NT2/D1 (cell line): ENCODE results near the gene KRTAP23-1.

Experiments
- DNase-seq: peaks from one replicate; pipeline ENCODE4 v3.0.0-alpha.2; 2011; ENCODE audit warnings: low read depth, low spot score
- H3K27me3 ChIP-seq: 2 replicates; pipeline ENCODE4 v1.6.0; 2011; ENCODE audit warnings: mild to moderate bottlenecking; ENCODE audit not compliant: insufficient read length, insufficient read depth
- H3K36me3 ChIP-seq: 2 replicates; pipeline ENCODE4 v1.6.1; 2011; ENCODE audit warnings: mild to moderate bottlenecking, low read length, mixed read lengths; ENCODE audit not compliant: insufficient read depth, insufficient read length
- H3K4me1 ChIP-seq: 2 replicates; pipeline ENCODE4 v1.5.1; 2011; ENCODE audit not compliant: insufficient read depth, insufficient read length
- H3K4me3 ChIP-seq: 2 replicates; pipeline ENCODE4 v1.5.1; 2011; ENCODE audit warnings: low read depth; ENCODE audit not compliant: insufficient read length
- H3K9ac ChIP-seq: 2 replicates; pipeline ENCODE4 v1.6.0; 2011; ENCODE audit warnings: low read depth; ENCODE audit not compliant: insufficient read length
- H3K9me3 ChIP-seq: 2 replicates; pipeline ENCODE4 v1.5.1; 2011; ENCODE audit warnings: mild to moderate bottlenecking, low read length; ENCODE audit not compliant: insufficient read depth
- SUZ12 ChIP-seq: IDR thresholded peaks from 2 replicates; pipeline ENCODE4 v1.6.1; 2011; ENCODE audit not compliant: insufficient read length, insufficient read depth; ENCODE audit errors: extremely low read depth
- YY1 ChIP-seq: IDR thresholded peaks from 2 replicates; pipeline ENCODE4 v1.6.1; 2011; ENCODE audit not compliant: insufficient read length, insufficient read depth
- ZNF274 ChIP-seq: IDR thresholded peaks from 2 replicates; pipeline ENCODE4 v1.6.1; 2011; ENCODE audit warnings: mild to moderate bottlenecking, low read depth, low read length

KRTAP23-1 gene

GRCh38 chr21:30336596-30336995, 11.8 kb downstream of the KRTAP23-1 start:
- Histone ChIP-seq H3K36me3 (no peaks in the 10 kb centered on the region), H3K9ac (no peak overlapping the region), H3K4me1 (no peaks in the 10 kb centered on the region), H3K9me3 (no peaks in the 10 kb centered on the region), H3K4me3 (no peak overlapping the region), H3K27me3 (no peaks in the 10 kb centered on the region)
- no peak for TF ChIP-seq YY1
- TF ChIP-seq SUZ12 = no peak
- no peak for TF ChIP-seq ZNF274
- DNase-seq = no peak

DNA sequence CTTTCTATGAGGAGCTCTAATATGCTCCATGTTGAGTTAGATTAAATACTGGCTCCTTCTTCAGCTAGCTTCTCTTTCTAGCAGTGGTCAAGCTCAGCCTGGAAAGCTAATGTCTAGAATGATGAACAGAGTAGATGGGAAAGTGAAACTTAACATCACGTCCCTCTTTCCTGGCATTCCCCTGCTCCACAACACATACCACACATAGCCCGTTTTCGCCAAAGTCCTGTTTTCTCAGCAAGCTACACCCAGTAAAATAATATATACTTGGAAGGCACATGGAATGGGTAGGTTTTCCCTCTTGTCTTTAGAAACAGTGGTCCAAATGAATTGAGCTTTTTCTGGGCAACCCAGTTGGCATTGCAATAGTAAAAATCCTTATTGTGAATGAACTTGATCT, 14.7 kb downstream of the KRTAP23-1 start:
- H3K4me1 ChIP-seq = no peaks in the 10 kb centered on the region
- TF ChIP-seq ZNF274 (no peak), SUZ12 (no peak), YY1 (no peak)
- H3K4me3 ChIP-seq = no peak overlapping the region
- DNase-seq = no peak
- no peaks in the 10 kb centered on the region for H3K9me3 ChIP-seq
- H3K9ac ChIP-seq = no peak overlapping the region
- H3K27me3 ChIP-seq = no peaks in the 10 kb centered on the region
- H3K36me3 ChIP-seq = no peaks in the 10 kb centered on the region

DNA sequence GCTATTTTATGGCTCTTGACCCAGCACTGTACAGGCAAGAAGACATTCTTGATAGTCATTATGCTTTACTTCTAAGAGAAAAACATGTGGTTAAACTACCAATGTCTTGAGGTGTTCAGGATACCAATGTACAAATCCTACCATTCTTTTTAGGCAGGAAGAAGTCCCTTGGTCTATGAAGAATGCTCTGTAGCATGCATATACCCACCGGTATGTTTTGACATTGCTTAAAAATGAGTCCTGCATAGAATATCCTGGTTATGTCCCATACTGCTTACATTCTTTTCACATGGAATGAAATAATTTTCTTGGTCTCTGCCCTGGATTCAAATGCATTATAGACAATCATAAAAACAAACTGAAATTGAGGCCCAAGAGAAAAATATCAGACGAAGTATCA, 15.7 kb downstream of the KRTAP23-1 start:
- no peaks in the 10 kb centered on the region for H3K27me3 ChIP-seq

DNA sequence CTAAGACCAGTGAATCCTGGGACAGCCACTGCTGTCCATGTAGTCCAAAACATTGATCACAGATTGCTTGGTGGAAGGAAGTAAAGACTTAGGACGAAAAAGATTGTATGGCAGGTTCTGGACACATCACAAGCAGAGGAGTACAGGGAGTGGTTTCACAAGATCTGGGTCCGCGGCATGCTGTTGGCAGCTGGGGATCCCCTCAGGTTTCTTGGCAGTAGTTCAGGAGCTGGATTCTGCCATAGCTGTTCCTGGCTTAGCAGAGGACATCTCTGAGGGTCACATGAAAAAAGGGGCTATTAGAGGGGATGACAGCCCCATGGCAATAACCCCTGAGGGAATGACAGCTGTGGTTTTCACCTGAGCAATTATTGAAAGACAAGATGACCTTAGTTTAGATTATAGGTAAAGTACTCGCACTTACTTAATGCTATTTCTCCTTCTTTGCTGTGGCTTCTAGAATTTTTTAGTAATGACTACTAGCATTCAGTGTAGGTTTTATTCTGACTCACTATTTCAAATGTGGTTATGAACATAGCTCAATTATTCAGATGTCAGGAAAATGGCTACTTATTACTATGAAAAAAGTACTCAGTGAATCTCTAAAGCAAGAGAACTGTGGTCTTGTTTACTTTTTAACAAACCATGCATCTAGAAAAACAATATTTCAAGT, 19.1 kb downstream of the KRTAP23-1 start:
- peaks cover 5% of the 10 kb centered on the region; the same call in 1 of the 2 replicates for H3K9me3 ChIP-seq
- no peak overlapping the region for H3K9ac ChIP-seq
- no peaks in the 10 kb centered on the region for H3K4me1 ChIP-seq
- no peak overlapping the region for H3K4me3 ChIP-seq
- H3K36me3 ChIP-seq = no peaks in the 10 kb centered on the region
- DNase-seq = no peak
- TF ChIP-seq ZNF274 = no peak
- TF ChIP-seq YY1 = no peak
- TF ChIP-seq SUZ12 = no peak
- H3K27me3 ChIP-seq = no peaks in the 10 kb centered on the region

More for the DNA sequence above, 15.7 kb downstream of the KRTAP23-1 start:
- H3K4me1 ChIP-seq = no peaks in the 10 kb centered on the region
- no peak for DNase-seq
- TF ChIP-seq ZNF274 (no peak), YY1 (no peak), SUZ12 (no peak)
- no peak overlapping the region for H3K4me3 ChIP-seq
- no peak overlapping the region for H3K9ac ChIP-seq
- H3K9me3 ChIP-seq = no peaks in the 10 kb centered on the region
- no peaks in the 10 kb centered on the region for H3K36me3 ChIP-seq

GRCh38 chr21:30326390-30326789, 22.0 kb downstream of the KRTAP23-1 start:
- H3K9ac ChIP-seq = no peak overlapping the region
- no peak overlapping the region for H3K4me3 ChIP-seq
- DNase-seq = no peak
- peaks cover 5% of the 10 kb centered on the region; the same call in 1 of the 2 replicates for H3K9me3 ChIP-seq
- no peaks in the 10 kb centered on the region for H3K36me3 ChIP-seq
- H3K27me3 ChIP-seq = no peaks in the 10 kb centered on the region
- TF ChIP-seq YY1 (no peak), SUZ12 (no peak), ZNF274 (no peak)
- H3K4me1 ChIP-seq = no peaks in the 10 kb centered on the region

DNA sequence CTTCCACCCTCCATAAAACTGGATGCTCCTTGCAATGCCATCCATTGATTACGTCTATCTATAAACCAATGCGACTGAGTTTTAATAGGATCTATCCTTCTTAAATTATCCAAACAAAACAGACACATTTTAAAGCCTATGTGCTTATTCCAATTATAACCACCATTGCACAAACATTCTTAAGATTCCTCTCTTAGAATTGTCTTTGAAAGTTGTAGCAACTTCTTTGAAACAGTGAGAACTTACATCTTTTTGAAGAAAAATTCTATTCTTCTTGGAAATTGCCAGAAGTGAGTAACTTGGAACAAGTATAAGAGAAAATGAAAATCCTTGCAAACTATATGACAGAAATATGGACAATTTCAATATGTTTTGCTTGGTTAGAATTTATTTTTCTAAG, 28.2 kb downstream of the KRTAP23-1 start, which contains the start of gene KRTAP26-1:
KRTAP26-1 (minus strand) TSS at position 101 of the 400 bp plus-strand sequence. CDS start 280 bp downstream, outside the sequence.
- no peaks in the 10 kb centered on the region for H3K9me3 ChIP-seq
- no peak within 1 kb of the TSS for H3K4me3 ChIP-seq
- H3K27me3 ChIP-seq = no peaks in the 10 kb centered on the region
- TF ChIP-seq ZNF274 (no peak), YY1 (no peak), SUZ12 (no peak)
- H3K9ac ChIP-seq = no peak within 1 kb of the TSS
- no peak for DNase-seq
- no peaks in the 10 kb centered on the region for H3K4me1 ChIP-seq
- no peaks in the 10 kb centered on the region for H3K36me3 ChIP-seq

- DNase-seq = no peak
- H3K27me3 ChIP-seq = no peaks in the 10 kb centered on the region
These were observed 32.7 kb downstream of the KRTAP23-1 start for GRCh38 chr21:30315701-30316100.

More at GRCh38 chr21:30315701-30316100, 32.7 kb downstream of the KRTAP23-1 start:
- TF ChIP-seq ZNF274 = no peak
- TF ChIP-seq YY1 = no peak
- no peak for TF ChIP-seq SUZ12
- H3K9me3 ChIP-seq = no peaks in the 10 kb centered on the region
- no peaks in the 10 kb centered on the region for H3K36me3 ChIP-seq
- no peak overlapping the region for H3K4me3 ChIP-seq
- H3K4me1 ChIP-seq = no peaks in the 10 kb centered on the region
- no peak overlapping the region for H3K9ac ChIP-seq
